ENCODE data around the gene GRID2.

GRID2 gene

DNA sequence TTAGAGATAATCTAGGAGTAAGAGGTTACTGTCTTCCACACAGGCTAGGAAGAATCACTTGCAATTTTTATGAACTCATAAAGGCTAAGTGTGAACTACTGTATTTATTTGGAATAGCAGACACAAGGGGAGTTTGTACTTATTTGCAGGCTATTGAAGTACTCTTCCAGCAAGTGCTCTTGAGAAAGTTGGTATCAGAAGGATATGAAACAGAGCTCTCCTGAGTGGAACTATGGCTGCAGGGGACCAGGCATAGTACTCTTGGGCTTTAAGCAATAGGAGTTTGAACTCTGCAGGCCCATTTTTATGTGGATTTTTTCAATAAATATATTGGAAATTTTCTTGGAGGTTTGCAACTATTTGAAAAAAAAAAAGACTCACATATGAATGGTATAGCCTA is 768.5 kb downstream of the GRID2 start:
- Histone ChIP-seq H3K9me3 (ENCODE audit: control insufficient read depth, low read length) (no peaks in the 10 kb centered on the region), H3K9ac (no peak overlapping the region), H3K4me2 (ENCODE audit: low read length) (no peak overlapping the region), H3K4me3 (ENCODE audit: low read depth, low read length) (no peak overlapping the region), H2AFZ (no peak overlapping the region), H3K27me3 (ENCODE audit: control insufficient read depth, insufficient read depth, low read length) (no peaks in the 10 kb centered on the region), H3K4me1 (no peaks in the 10 kb centered on the region), H3K36me3 (ENCODE audit: control insufficient read depth, insufficient read depth, low read length) (no peaks in the 10 kb centered on the region), H3K79me2 (no peaks in the 10 kb centered on the region), H3K27ac (no peak overlapping the region)
- TF ChIP-seq, protein P1, sequence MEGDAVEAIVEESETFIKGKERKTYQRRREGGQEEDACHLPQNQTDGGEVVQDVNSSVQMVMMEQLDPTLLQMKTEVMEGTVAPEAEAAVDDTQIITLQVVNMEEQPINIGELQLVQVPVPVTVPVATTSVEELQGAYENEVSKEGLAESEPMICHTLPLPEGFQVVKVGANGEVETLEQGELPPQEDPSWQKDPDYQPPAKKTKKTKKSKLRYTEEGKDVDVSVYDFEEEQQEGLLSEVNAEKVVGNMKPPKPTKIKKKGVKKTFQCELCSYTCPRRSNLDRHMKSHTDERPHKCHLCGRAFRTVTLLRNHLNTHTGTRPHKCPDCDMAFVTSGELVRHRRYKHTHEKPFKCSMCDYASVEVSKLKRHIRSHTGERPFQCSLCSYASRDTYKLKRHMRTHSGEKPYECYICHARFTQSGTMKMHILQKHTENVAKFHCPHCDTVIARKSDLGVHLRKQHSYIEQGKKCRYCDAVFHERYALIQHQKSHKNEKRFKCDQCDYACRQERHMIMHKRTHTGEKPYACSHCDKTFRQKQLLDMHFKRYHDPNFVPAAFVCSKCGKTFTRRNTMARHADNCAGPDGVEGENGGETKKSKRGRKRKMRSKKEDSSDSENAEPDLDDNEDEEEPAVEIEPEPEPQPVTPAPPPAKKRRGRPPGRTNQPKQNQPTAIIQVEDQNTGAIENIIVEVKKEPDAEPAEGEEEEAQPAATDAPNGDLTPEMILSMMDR (IDR thresholded peaks at IDR 0.05) = no peak

DNA sequence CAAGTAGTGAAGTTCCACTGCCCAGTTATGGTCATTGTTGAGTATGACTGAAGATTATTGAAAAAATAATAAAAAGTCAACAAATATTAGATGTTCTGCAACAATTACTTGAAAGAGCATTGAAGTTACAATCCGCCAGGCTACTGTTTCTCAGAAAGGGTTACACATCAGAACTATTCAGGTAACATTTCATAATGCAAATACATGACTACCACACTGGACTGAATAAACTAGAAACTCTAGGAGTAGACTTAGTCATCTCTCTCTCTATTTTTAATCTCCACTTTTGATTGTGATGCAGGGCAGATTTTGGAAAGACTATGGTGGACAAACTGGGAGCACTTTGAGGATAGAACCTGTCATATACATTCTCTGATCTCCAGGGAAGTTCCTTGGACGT is 776.5 kb downstream of the GRID2 start:
- no peak overlapping the region for H3K4me3 ChIP-seq (ENCODE audit: low read depth, low read length)
- no peak overlapping the region for H3K27ac ChIP-seq
- TF ChIP-seq, protein P1 (IDR thresholded peaks at IDR 0.05) = no peak
- no peak overlapping the region for H3K9ac ChIP-seq
- no peak overlapping the region for H3K4me2 ChIP-seq (ENCODE audit: low read length)
- no peaks in the 10 kb centered on the region for H3K79me2 ChIP-seq
- H3K9me3 ChIP-seq (ENCODE audit: control insufficient read depth, low read length) = no peaks in the 10 kb centered on the region
- H3K27me3 ChIP-seq (ENCODE audit: control insufficient read depth, insufficient read depth, low read length) = no peaks in the 10 kb centered on the region
- no peaks in the 10 kb centered on the region for H3K4me1 ChIP-seq
- no peaks in the 10 kb centered on the region for H3K36me3 ChIP-seq (ENCODE audit: control insufficient read depth, insufficient read depth, low read length)
- no peak overlapping the region for H2AFZ ChIP-seq

- Histone ChIP-seq H3K79me2 (no peaks in the 10 kb centered on the region), H3K27me3 (ENCODE audit: control insufficient read depth, insufficient read depth, low read length) (no peaks in the 10 kb centered on the region), H3K4me1 (no peaks in the 10 kb centered on the region), H3K9me3 (ENCODE audit: control insufficient read depth, low read length) (no peaks in the 10 kb centered on the region), H2AFZ (no peak overlapping the region), H3K4me2 (ENCODE audit: low read length) (no peak overlapping the region), H3K9ac (no peak overlapping the region), H3K27ac (no peak overlapping the region), H3K36me3 (ENCODE audit: control insufficient read depth, insufficient read depth, low read length) (no peaks in the 10 kb centered on the region), H3K4me3 (ENCODE audit: low read depth, low read length) (no peak overlapping the region)
- TF ChIP-seq, protein P1 (IDR thresholded peaks at IDR 0.05) = no peak
Measured at GRCh38 chr4:93084599-93085305, 781.0 kb downstream of the GRID2 start.

DNA sequence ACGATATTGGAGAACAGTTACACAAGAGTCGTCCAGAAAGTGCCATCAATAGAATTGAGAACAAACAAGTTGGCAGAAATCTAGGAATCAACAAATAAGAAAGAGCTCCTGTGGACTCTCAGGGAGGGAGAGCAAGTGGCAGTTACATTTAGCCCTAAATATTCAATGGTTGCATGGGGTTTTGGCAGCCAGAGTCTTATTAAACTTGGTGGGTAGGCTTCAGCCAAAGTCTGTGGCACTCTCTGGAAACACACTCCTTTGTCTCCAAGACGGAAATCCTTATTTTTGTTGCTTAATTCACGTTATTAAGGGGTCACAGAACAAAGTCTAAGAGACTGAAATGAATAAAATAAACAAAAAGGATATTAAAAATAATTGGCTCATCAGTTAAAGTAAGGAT is 782.6 kb downstream of the GRID2 start:
- no peaks in the 10 kb centered on the region for H3K79me2 ChIP-seq
- no peak overlapping the region for H3K27ac ChIP-seq
- H3K36me3 ChIP-seq (ENCODE audit: control insufficient read depth, insufficient read depth, low read length) = no peaks in the 10 kb centered on the region
- H3K4me2 ChIP-seq (ENCODE audit: low read length) = no peak overlapping the region
- no peak overlapping the region for H2AFZ ChIP-seq
- H3K27me3 ChIP-seq (ENCODE audit: control insufficient read depth, insufficient read depth, low read length) = no peaks in the 10 kb centered on the region
- H3K4me3 ChIP-seq (ENCODE audit: low read depth, low read length) = no peak overlapping the region
- no peaks in the 10 kb centered on the region for H3K4me1 ChIP-seq
- TF ChIP-seq, protein P1 (IDR thresholded peaks at IDR 0.05) = no peak
- H3K9ac ChIP-seq = no peak overlapping the region
- H3K9me3 ChIP-seq (ENCODE audit: control insufficient read depth, low read length) = no peaks in the 10 kb centered on the region

DNA sequence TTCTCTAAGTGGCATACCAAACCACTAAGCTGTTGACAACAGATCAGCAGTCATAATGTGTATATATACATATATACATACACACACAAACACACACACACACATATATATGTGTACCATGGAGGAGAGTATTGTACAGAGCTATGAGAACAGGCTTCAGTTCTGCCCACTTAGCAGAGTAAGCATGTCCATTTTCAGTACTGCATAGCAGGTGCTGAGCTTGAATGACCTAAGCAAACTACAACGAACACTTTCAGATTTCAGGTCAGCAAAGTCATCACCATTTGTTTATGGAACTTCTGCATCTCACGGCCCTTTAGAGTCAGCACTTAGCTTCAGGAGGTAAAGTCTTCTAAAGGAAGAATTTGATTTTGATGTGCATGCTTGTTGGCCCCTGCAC is 789.0 kb downstream of the GRID2 start:
- TF ChIP-seq, protein P1 (IDR thresholded peaks at IDR 0.05) = no peak
- no peaks in the 10 kb centered on the region for H3K4me1 ChIP-seq
- no peak overlapping the region for H3K27ac ChIP-seq
- H3K9ac ChIP-seq = no peak overlapping the region
- no peak overlapping the region for H3K4me2 ChIP-seq (ENCODE audit: low read length)
- H3K27me3 ChIP-seq (ENCODE audit: control insufficient read depth, insufficient read depth, low read length) = no peaks in the 10 kb centered on the region
- H3K4me3 ChIP-seq (ENCODE audit: low read depth, low read length) = no peak overlapping the region
- no peak overlapping the region for H2AFZ ChIP-seq
- no peaks in the 10 kb centered on the region for H3K9me3 ChIP-seq (ENCODE audit: control insufficient read depth, low read length)
- no peaks in the 10 kb centered on the region for H3K79me2 ChIP-seq
- no peaks in the 10 kb centered on the region for H3K36me3 ChIP-seq (ENCODE audit: control insufficient read depth, insufficient read depth, low read length)
